Ovary (tissue), 3 donors: ENCODE results near the gene ASB13.

Source experiments
- EP300 ChIP-seq: sonication (generic); formaldehyde crosslinking; IDR thresholded peaks from one replicate; pipeline ENCODE4 v1.6.1; 2017; ENCODE audit warnings: antibody characterized with exemption
- POLR2A ChIP-seq: fragments of 450-650 bp; IDR thresholded peaks from one replicate; pipeline ENCODE4 v1.6.1; 2017; ENCODE audit warnings: antibody characterized with exemption, mild to moderate bottlenecking, moderate library complexity
- TF ChIP-seq, protein P1 (sequence below), 3 donors: fragments of 450-650 bp in 2 of 3; fragments of 200-600 bp in 1 of 3; IDR thresholded peaks; one replicate each; pipeline versions ENCODE4 v1.5.1 to v1.8.0; 2016 to 2022; ENCODE audit warnings: antibody characterized with exemption in 3 of 3, mild to moderate bottlenecking in 1 of 3
- donor health status: DM: no; HTN: no; CAD: no.

DNA sequence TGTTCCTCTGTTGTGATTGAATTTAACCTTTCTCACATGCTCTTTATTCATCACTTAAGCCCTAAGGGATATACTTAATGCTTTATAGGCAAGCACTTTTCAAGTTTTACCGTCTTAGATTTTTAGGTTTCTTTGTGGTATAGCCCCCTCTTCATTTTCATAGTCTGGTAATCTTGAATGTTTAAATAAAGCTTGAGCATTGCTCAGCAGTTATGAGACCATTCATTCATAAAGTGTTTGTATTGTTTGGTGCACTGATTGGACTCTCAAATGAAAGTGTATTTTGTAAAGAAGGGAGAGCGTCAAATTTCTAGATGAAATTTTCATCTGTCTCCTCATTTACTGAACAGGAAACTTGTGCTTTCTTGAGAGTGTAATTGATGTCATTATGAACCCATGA, 43.5 kb upstream of the ASB13 start:
- TF ChIP-seq, protein P1, sequence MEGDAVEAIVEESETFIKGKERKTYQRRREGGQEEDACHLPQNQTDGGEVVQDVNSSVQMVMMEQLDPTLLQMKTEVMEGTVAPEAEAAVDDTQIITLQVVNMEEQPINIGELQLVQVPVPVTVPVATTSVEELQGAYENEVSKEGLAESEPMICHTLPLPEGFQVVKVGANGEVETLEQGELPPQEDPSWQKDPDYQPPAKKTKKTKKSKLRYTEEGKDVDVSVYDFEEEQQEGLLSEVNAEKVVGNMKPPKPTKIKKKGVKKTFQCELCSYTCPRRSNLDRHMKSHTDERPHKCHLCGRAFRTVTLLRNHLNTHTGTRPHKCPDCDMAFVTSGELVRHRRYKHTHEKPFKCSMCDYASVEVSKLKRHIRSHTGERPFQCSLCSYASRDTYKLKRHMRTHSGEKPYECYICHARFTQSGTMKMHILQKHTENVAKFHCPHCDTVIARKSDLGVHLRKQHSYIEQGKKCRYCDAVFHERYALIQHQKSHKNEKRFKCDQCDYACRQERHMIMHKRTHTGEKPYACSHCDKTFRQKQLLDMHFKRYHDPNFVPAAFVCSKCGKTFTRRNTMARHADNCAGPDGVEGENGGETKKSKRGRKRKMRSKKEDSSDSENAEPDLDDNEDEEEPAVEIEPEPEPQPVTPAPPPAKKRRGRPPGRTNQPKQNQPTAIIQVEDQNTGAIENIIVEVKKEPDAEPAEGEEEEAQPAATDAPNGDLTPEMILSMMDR (IDR thresholded peaks at IDR 0.05): no peak
- no peak for TF ChIP-seq EP300
- no peak for TF ChIP-seq POLR2A
